GM21423 (cell line): ENCODE data around the gene PGGHG.

Experiments
- ATAC-seq: cut with Tn5 transposase; IDR thresholded peaks from one replicate; pipeline ENCODE4 v1.9.1; 2021; ENCODE audit warnings: mild to moderate bottlenecking, moderate library complexity; ENCODE audit not compliant: unreplicated experiment

The PGGHG gene

GRCh38 chr11:288478-289397 is at the start of gene PGGHG:
PGGHG (plus strand) TSS chr11:289126; CDS start chr11:289817, 691 bp downstream.
- no peak for ATAC-seq

- no peak for ATAC-seq
These were observed 48.6 kb upstream of the PGGHG start for GRCh38 chr11:240315-240714.

GRCh38 chr11:241634-242033 is 47.3 kb upstream of the PGGHG start:
- ATAC-seq: no peak

- no peak for ATAC-seq
These were observed 44.5 kb upstream of the PGGHG start for GRCh38 chr11:244376-244775.

- no peak for ATAC-seq
These were observed 39.9 kb upstream of the PGGHG start for GRCh38 chr11:249062-249461.

GRCh38 chr11:250274-250673 is 38.7 kb upstream of the PGGHG start:
- ATAC-seq: no peak

- ATAC-seq: no peak
These were observed 38.1 kb upstream of the PGGHG start for GRCh38 chr11:250740-251299.

- no peak for ATAC-seq
These were observed 37.4 kb upstream of the PGGHG start for GRCh38 chr11:251550-251949.

GRCh38 chr11:252666-253065 is 36.3 kb upstream of the PGGHG start:
- no peak for ATAC-seq

GRCh38 chr11:253160-253885 is 35.6 kb upstream of the PGGHG start:
- ATAC-seq: no peak

GRCh38 chr11:253886-254270 is 35.0 kb upstream of the PGGHG start:
- ATAC-seq: no peak

- no peak for ATAC-seq
These were observed 33.8 kb upstream of the PGGHG start for GRCh38 chr11:255176-255575.

- ATAC-seq: no peak
These were observed 33.1 kb upstream of the PGGHG start for GRCh38 chr11:255816-256215.

- ATAC-seq: no peak
These were observed 31.8 kb upstream of the PGGHG start for GRCh38 chr11:256952-257737.

GRCh38 chr11:257766-258493 is 31.0 kb upstream of the PGGHG start:
- ATAC-seq: no peak

- ATAC-seq: no peak
These were observed 29.5 kb upstream of the PGGHG start for GRCh38 chr11:259413-259812.

- ATAC-seq: no peak
These were observed 27.3 kb upstream of the PGGHG start for GRCh38 chr11:261624-262023.

- ATAC-seq: no peak
These were observed 22.1 kb upstream of the PGGHG start for GRCh38 chr11:266676-267439.

- ATAC-seq: no peak
These were observed 21.4 kb upstream of the PGGHG start for GRCh38 chr11:267491-267994.
